Activated naive CD4-positive, alpha-beta T cell treated with anti-CD3 and anti-CD28 coated beads, Interleukin-2, amount 10 ng/mL, durations not matched to agents 7 days and 5 days (primary cell): ENCODE data around the gene RC3H1.

Source experiments
- CTCF ChIA-PET: fragments of 350-600 bp; sonication (Branson Sonifier 250); formaldehyde crosslinking; loops from one replicate; lab custom pipeline; 2021; ENCODE audit warnings: antibody characterized with exemption; lab: Charles Lee
- DNase-seq: peaks from one replicate; pipeline ENCODE4 v3.0.0-alpha.2; 2020
- H3K27ac Mint-ChIP-seq: one replicate; pipeline ENCODE4 v1.8.0; 2021; ENCODE audit warnings: mild to moderate bottlenecking, moderate library complexity, mixed read lengths
- H3K27me3 Mint-ChIP-seq: one replicate; pipeline ENCODE4 v1.8.0; 2021; ENCODE audit warnings: mild to moderate bottlenecking, mixed read lengths
- H3K36me3 Mint-ChIP-seq: one replicate; pipeline ENCODE4 v1.8.0; 2021; ENCODE audit warnings: mixed read lengths
- H3K4me1 Mint-ChIP-seq: one replicate; pipeline ENCODE4 v1.8.0; 2021; ENCODE audit warnings: mixed read lengths
- H3K4me3 Mint-ChIP-seq: one replicate; pipeline ENCODE4 v1.8.0; 2021; ENCODE audit warnings: mild to moderate bottlenecking, moderate library complexity, mixed read lengths
- H3K9me3 Mint-ChIP-seq: one replicate; pipeline ENCODE4 v1.8.0; 2021; ENCODE audit warnings: mixed read lengths

RC3H1 gene

GRCh38 chr1:173913111-173913510 lies 109.0 kb downstream of the RC3H1 start:
- H3K4me3 Mint-ChIP-seq = no peak overlapping the region
- CTCF ChIA-PET = no interaction called here
- H3K4me1 Mint-ChIP-seq = no peaks in the 10 kb centered on the region
- no peak for DNase-seq
- no peak overlapping the region for H3K27ac Mint-ChIP-seq
- H3K36me3 Mint-ChIP-seq = no peaks in the 10 kb centered on the region
- H3K9me3 Mint-ChIP-seq = no peaks in the 10 kb centered on the region
- peaks cover 10% of the 10 kb centered on the region for H3K27me3 Mint-ChIP-seq

- Mint-ChIP-seq H3K36me3 (no peaks in the 10 kb centered on the region), H3K4me1 (peaks cover 2% of the 10 kb centered on the region), H3K9me3 (no peaks in the 10 kb centered on the region), H3K27me3 (no peaks in the 10 kb centered on the region), H3K27ac (no peak overlapping the region), H3K4me3 (no peak overlapping the region)
- CTCF ChIA-PET = no interaction called here
- DNase-seq = no peak
Measured at GRCh38 chr1:173903827-173904531, 118.2 kb downstream of the RC3H1 start.

- H3K36me3 Mint-ChIP-seq = peaks cover 2% of the 10 kb centered on the region
- H3K4me3 Mint-ChIP-seq = no peak overlapping the region
- H3K27me3 Mint-ChIP-seq = no peaks in the 10 kb centered on the region
- peaks cover 2% of the 10 kb centered on the region for H3K4me1 Mint-ChIP-seq
- H3K9me3 Mint-ChIP-seq = no peaks in the 10 kb centered on the region
- H3K27ac Mint-ChIP-seq = no peak overlapping the region
- DNase-seq = no peak
- CTCF ChIA-PET = interaction anchor here (0.6 kb wide), 1 partner anchor 26 kb away, joined by 3 read pairs; no protein-coding TSS in a partner anchor
Measured at GRCh38 chr1:173900992-173901391, 121.2 kb downstream of the RC3H1 start.

- Mint-ChIP-seq H3K9me3 (no peaks in the 10 kb centered on the region), H3K4me3 (no peak overlapping the region), H3K4me1 (peaks cover 2% of the 10 kb centered on the region), H3K27ac (no peak overlapping the region), H3K27me3 (no peaks in the 10 kb centered on the region), H3K36me3 (peaks cover 4% of the 10 kb centered on the region)
- DNase-seq = no peak
- CTCF ChIA-PET = no interaction called here
Measured at GRCh38 chr1:173900427-173900826, 121.7 kb downstream of the RC3H1 start.

GRCh38 chr1:173894189-173894588 lies 128.0 kb downstream of the RC3H1 start:
- CTCF ChIA-PET = no interaction called here
- Mint-ChIP-seq H3K9me3 (no peaks in the 10 kb centered on the region), H3K4me1 (no peaks in the 10 kb centered on the region), H3K36me3 (peaks cover 33% of the 10 kb centered on the region), H3K27ac (no peak overlapping the region), H3K4me3 (no peak overlapping the region), H3K27me3 (no peaks in the 10 kb centered on the region)
- no peak for DNase-seq

GRCh38 chr1:173893611-173894010 lies 128.5 kb downstream of the RC3H1 start:
- H3K4me3 Mint-ChIP-seq = no peak overlapping the region
- no peaks in the 10 kb centered on the region for H3K4me1 Mint-ChIP-seq
- H3K36me3 Mint-ChIP-seq = peaks cover 33% of the 10 kb centered on the region
- H3K9me3 Mint-ChIP-seq = no peaks in the 10 kb centered on the region
- DNase-seq = no peak
- no peak overlapping the region for H3K27ac Mint-ChIP-seq
- CTCF ChIA-PET = no interaction called here
- H3K27me3 Mint-ChIP-seq = no peaks in the 10 kb centered on the region

GRCh38 chr1:173889885-173890284 lies 132.3 kb downstream of the RC3H1 start:
- Mint-ChIP-seq H3K9me3 (no peaks in the 10 kb centered on the region), H3K4me3 (no peak overlapping the region), H3K27me3 (no peaks in the 10 kb centered on the region), H3K4me1 (peaks cover 18% of the 10 kb centered on the region), H3K27ac (no peak overlapping the region), H3K36me3 (peaks cover 50% of the 10 kb centered on the region)
- DNase-seq = no peak
- CTCF ChIA-PET = no interaction called here

- Mint-ChIP-seq H3K36me3 (peaks cover 45% of the 10 kb centered on the region), H3K4me3 (no peak overlapping the region), H3K27ac (no peak overlapping the region), H3K4me1 (peaks cover 18% of the 10 kb centered on the region), H3K9me3 (no peaks in the 10 kb centered on the region), H3K27me3 (no peaks in the 10 kb centered on the region)
- CTCF ChIA-PET = no interaction called here
- DNase-seq = no peak
Measured at GRCh38 chr1:173888749-173889148, 133.4 kb downstream of the RC3H1 start.

GRCh38 chr1:173887627-173888026 lies 134.5 kb downstream of the RC3H1 start:
- CTCF ChIA-PET = no interaction called here
- peaks cover 18% of the 10 kb centered on the region for H3K4me1 Mint-ChIP-seq
- H3K27me3 Mint-ChIP-seq = no peaks in the 10 kb centered on the region
- no peaks in the 10 kb centered on the region for H3K9me3 Mint-ChIP-seq
- H3K4me3 Mint-ChIP-seq = no peak overlapping the region
- H3K36me3 Mint-ChIP-seq = peaks cover 43% of the 10 kb centered on the region
- DNase-seq = no peak
- no peak overlapping the region for H3K27ac Mint-ChIP-seq

GRCh38 chr1:173886746-173887611 lies 135.2 kb downstream of the RC3H1 start:
- CTCF ChIA-PET = no interaction called here
- no peak for DNase-seq
- Mint-ChIP-seq H3K4me1 (peaks cover 18% of the 10 kb centered on the region), H3K9me3 (no peaks in the 10 kb centered on the region), H3K36me3 (peaks cover 38% of the 10 kb centered on the region), H3K27ac (no peak overlapping the region), H3K27me3 (no peaks in the 10 kb centered on the region), H3K4me3 (no peak overlapping the region)

- DNase-seq = no peak
Measured at GRCh38 chr1:173884701-173885100, 137.5 kb downstream of the RC3H1 start.

More at GRCh38 chr1:173884701-173885100, 137.5 kb downstream of the RC3H1 start:
- Mint-ChIP-seq H3K27me3 (no peaks in the 10 kb centered on the region), H3K9me3 (peaks cover 1% of the 10 kb centered on the region), H3K4me3 (no peak overlapping the region), H3K4me1 (peaks cover 18% of the 10 kb centered on the region), H3K27ac (no peak overlapping the region), H3K36me3 (peaks cover 34% of the 10 kb centered on the region)
- CTCF ChIA-PET = no interaction called here
